Esophagus muscularis mucosa (tissue), 4 donors: Measurements from ENCODE around the gene PFN4.

Source experiments
- EP300 ChIP-seq: sonication (generic); formaldehyde crosslinking; IDR thresholded peaks from one replicate; pipeline ENCODE4 v1.6.1; 2017; ENCODE audit warnings: antibody characterized with exemption
- POLR2A ChIP-seq: fragments of 450-650 bp; IDR thresholded peaks from one replicate; pipeline ENCODE4 v1.6.1; 2017; ENCODE audit warnings: antibody characterized with exemption, moderate library complexity, mild to moderate bottlenecking, low read depth
- POLR2AphosphoS5 ChIP-seq, 2 donors: sonication (generic); formaldehyde crosslinking; IDR thresholded peaks; one replicate each; pipeline ENCODE4 v1.6.1; 2017; ENCODE audit warnings: antibody characterized with exemption in 2 of 2
- TF ChIP-seq, protein P1 (sequence below), 3 experiments: fragments of 200-600 bp in 2 of 3; fragments of 450-650 bp in 1 of 3; sonication (generic) in 2 of 3; IDR thresholded peaks; one replicate each; pipeline ENCODE4 v1.5.1; 2017 to 2019; ENCODE audit warnings: antibody characterized with exemption in 3 of 3, mild to moderate bottlenecking in 2 of 3, moderate library complexity in 1 of 3

DNA sequence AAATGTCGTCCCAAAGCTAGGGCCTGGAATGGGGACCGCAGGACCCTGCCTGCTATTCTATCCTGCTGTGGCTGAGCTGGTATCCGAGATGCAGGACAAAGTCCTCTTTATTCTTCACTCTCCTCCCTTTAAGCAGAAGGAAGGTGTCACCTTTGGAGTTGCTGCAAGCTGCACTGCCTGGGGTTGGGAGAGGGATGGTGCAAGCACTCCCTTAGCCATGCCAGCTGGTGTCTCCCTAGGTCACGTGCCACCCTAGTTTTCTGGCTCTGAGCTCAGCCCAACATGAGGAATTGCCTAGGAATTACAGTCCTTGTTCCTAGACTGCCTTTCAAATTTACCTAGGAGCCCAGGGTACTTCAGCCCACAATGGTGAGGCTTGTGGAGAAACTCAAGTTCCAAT, 30.3 kb upstream of the PFN4 start:
- TF ChIP-seq, protein P1, sequence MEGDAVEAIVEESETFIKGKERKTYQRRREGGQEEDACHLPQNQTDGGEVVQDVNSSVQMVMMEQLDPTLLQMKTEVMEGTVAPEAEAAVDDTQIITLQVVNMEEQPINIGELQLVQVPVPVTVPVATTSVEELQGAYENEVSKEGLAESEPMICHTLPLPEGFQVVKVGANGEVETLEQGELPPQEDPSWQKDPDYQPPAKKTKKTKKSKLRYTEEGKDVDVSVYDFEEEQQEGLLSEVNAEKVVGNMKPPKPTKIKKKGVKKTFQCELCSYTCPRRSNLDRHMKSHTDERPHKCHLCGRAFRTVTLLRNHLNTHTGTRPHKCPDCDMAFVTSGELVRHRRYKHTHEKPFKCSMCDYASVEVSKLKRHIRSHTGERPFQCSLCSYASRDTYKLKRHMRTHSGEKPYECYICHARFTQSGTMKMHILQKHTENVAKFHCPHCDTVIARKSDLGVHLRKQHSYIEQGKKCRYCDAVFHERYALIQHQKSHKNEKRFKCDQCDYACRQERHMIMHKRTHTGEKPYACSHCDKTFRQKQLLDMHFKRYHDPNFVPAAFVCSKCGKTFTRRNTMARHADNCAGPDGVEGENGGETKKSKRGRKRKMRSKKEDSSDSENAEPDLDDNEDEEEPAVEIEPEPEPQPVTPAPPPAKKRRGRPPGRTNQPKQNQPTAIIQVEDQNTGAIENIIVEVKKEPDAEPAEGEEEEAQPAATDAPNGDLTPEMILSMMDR (IDR thresholded peaks at IDR 0.05) = no peak
- TF ChIP-seq EP300 (no peak), POLR2A (no peak), POLR2AphosphoS5 (IDR thresholded peaks at IDR 0.05) (no peak)
